ENCODE results near the gene ARHGAP30.

DNA sequence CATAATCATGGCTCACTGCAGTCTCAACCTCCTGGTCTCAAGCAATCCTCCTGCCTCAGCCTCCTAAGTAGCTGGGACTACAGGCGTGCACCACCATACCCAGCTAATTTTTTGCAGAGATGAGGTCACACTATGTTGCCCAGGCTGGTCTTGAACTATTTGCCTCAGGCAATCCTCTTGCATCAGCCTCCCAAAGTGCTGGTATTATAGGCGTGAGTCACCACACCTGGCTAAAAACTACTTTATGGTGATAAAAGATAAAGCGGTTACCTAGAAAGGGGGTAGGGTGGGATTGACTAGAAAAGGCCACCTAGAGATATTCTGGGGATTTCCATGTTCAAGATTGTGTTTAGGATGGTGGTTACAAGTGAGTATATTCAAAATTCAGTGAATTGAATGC lies 35.9 kb downstream of the ARHGAP30 start:
- TF ChIP-seq, protein P1, sequence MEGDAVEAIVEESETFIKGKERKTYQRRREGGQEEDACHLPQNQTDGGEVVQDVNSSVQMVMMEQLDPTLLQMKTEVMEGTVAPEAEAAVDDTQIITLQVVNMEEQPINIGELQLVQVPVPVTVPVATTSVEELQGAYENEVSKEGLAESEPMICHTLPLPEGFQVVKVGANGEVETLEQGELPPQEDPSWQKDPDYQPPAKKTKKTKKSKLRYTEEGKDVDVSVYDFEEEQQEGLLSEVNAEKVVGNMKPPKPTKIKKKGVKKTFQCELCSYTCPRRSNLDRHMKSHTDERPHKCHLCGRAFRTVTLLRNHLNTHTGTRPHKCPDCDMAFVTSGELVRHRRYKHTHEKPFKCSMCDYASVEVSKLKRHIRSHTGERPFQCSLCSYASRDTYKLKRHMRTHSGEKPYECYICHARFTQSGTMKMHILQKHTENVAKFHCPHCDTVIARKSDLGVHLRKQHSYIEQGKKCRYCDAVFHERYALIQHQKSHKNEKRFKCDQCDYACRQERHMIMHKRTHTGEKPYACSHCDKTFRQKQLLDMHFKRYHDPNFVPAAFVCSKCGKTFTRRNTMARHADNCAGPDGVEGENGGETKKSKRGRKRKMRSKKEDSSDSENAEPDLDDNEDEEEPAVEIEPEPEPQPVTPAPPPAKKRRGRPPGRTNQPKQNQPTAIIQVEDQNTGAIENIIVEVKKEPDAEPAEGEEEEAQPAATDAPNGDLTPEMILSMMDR (IDR thresholded peaks at IDR 0.05), result no peak
- TF ChIP-seq EP300 (IDR thresholded peaks at IDR 0.05) (no peak), POLR2A (IDR thresholded peaks at IDR 0.05) (no peak)
